GM12872 (cell line): Measurements from ENCODE around the gene CRYBG1.

Experiments
- CTCF ChIP-seq: IDR thresholded peaks from 3 replicates; pipeline ENCODE4 v1.5.1; 2011; ENCODE audit warnings: low read depth, mild to moderate bottlenecking, low read length, moderate library complexity; ENCODE audit not compliant: insufficient read depth

CRYBG1 gene

GRCh38 chr6:106419900-106420613 lies 59.5 kb downstream of the CRYBG1 start:
- TF ChIP-seq CTCF = no peak

- TF ChIP-seq CTCF = no peak
Observed at GRCh38 chr6:106421496-106421895, 61.0 kb downstream of the CRYBG1 start.

GRCh38 chr6:106422534-106422933 lies 62.0 kb downstream of the CRYBG1 start:
- TF ChIP-seq CTCF = no peak

- no peak for TF ChIP-seq CTCF
Observed at GRCh38 chr6:106425382-106425781, 64.9 kb downstream of the CRYBG1 start.

GRCh38 chr6:106426250-106426970 lies 65.9 kb downstream of the CRYBG1 start:
- no peak for TF ChIP-seq CTCF

- no peak for TF ChIP-seq CTCF
Observed at GRCh38 chr6:106430466-106430865, 69.9 kb downstream of the CRYBG1 start.

GRCh38 chr6:106431405-106431804 lies 70.9 kb downstream of the CRYBG1 start:
- no peak for TF ChIP-seq CTCF
